HCT116 (cell line): ENCODE results near the gene EML1. TPM values are rescaled to one million over a fixed set of nuclear protein-coding genes. Genes with fewer than 3 reads are reported as not detected.
"Not testable (repeated sequence)": the region's sequence is repeated elsewhere in the genome, so short reads cannot be mapped to it uniquely, and the experiment has no call there.

Experiments used
- ATAC-seq: fragments of 200-7000 bp; cut with Tn5 transposase; 2 replicates; pipeline ENCODE4 v1.9.1; 2020; ENCODE audit warnings: mild to moderate bottlenecking, moderate library complexity
- BruUV-seq: library from RNA; stranded (reverse); fragments of 400-500 nt; replicated peaks from 2 replicates; lab custom pipeline; 2021; lab: Mats Ljungman, UMichigan
- CTCF ChIA-PET: fragments of 300-600 bp; sonication (Branson Sonifier 250); formaldehyde crosslinking; loops from one replicate; lab custom pipeline; 2021; ENCODE audit warnings: antibody characterized with exemption; lab: Charles Lee
- POLR2A ChIA-PET: fragments of 300-600, 350-600 bp; sonication (Branson Sonifier 250); formaldehyde crosslinking; loops from one replicate; lab custom pipeline; 2021; ENCODE audit warnings: antibody characterized with exemption; lab: Charles Lee
- RAD21 ChIA-PET, 2 experiments: fragments of 300-600 bp; sonication (Branson Sonifier 250); formaldehyde crosslinking; loops; one replicate each; lab custom pipeline; 2023; ENCODE audit warnings: low total read pairs in 2 of 2; ENCODE audit not compliant: uncharacterized antibody in 2 of 2, unreplicated experiment in 2 of 2, low non-redundant PET in 1 of 2; lab: Charles Lee
- DNase-seq: peaks from one replicate; pipeline ENCODE4 v3.0.0-alpha.2; 2010; ENCODE audit warnings: low read depth, low spot score
- H2AFZ ChIP-seq: fragments of 200-600 bp; shearing (Covaris generic), sonication (generic); 2 replicates; pipeline ENCODE4 v1.6.1; 2017; ENCODE audit warnings: low read depth, mixed run types, mixed read lengths, antibody characterized with exemption, low read length; ENCODE audit not compliant: poor library complexity, severe bottlenecking
- H3K27ac ChIP-seq: 2 replicates; pipeline ENCODE4 v1.5.1; 2012; ENCODE audit warnings: low read depth, low read length
- H3K27me3 ChIP-seq: fragments of 200-600 bp; sonication (generic); 2 replicates; pipeline ENCODE4 v1.6.1; 2016; ENCODE audit warnings: mixed run types, low read length, mixed read lengths; ENCODE audit not compliant: insufficient read depth
- H3K36me3 ChIP-seq, 2 experiments: fragments of 200-500 bp in 1 of 2; fragments of 200-600 bp in 1 of 2; sonication (Bioruptor generic) in 1 of 2; sonication (generic) in 1 of 2; 2 replicates each; pipeline versions ENCODE4 v1.5.1 to v1.6.1; 2014 to 2016; ENCODE audit warnings: low read length in 2 of 2, inconsistent platforms in 1 of 2, mixed read lengths in 1 of 2, mixed run types in 1 of 2; ENCODE audit not compliant: insufficient read depth in 2 of 2, control insufficient read depth in 1 of 2
- H3K4me1 ChIP-seq, 2 experiments: fragments of 200-600 bp in 1 of 2; sonication (generic) in 1 of 2; 2 replicates each; pipeline versions ENCODE4 v1.5.1 to v1.6.1; 2012 to 2017; ENCODE audit warnings: low read length in 2 of 2, inconsistent platforms in 1 of 2, mild to moderate bottlenecking in 1 of 2, mixed read lengths in 1 of 2, mixed run types in 1 of 2, moderate library complexity in 1 of 2; ENCODE audit not compliant: insufficient read depth in 2 of 2, control insufficient read depth in 1 of 2
- H3K4me2 ChIP-seq: fragments of 200-600 bp; sonication (generic); 2 replicates; pipeline ENCODE4 v1.6.1; 2017; ENCODE audit warnings: mixed run types, low read length, mixed read lengths
- H3K4me3 ChIP-seq, 2 experiments: fragments of 200-600 bp in 1 of 2; sonication (generic) in 1 of 2; replicated peaks in 1 of 2; 2 replicates each; pipeline ENCODE4 v1.5.1; 2011 to 2016; ENCODE audit warnings: low read length in 2 of 2, control low read depth in 1 of 2, low read depth in 1 of 2, mild to moderate bottlenecking in 1 of 2, mixed read lengths in 1 of 2, mixed run types in 1 of 2
- H3K79me2 ChIP-seq: fragments of 200-600 bp; sonication (generic); 2 replicates; pipeline ENCODE4 v1.6.1; 2017; ENCODE audit warnings: mild to moderate bottlenecking, mixed run types, low read length, moderate library complexity, mixed read lengths; ENCODE audit not compliant: insufficient read depth
- H3K9ac ChIP-seq: fragments of 200-600 bp; sonication (generic); 2 replicates; pipeline ENCODE4 v1.6.1; 2016; ENCODE audit warnings: low read length, mixed read lengths
- H3K9me2 ChIP-seq: fragments of 200-600 bp; sonication (generic), shearing (Covaris generic); 2 replicates; pipeline ENCODE4 v1.6.1; 2017; ENCODE audit warnings: mixed run types, mild to moderate bottlenecking, moderate library complexity; ENCODE audit not compliant: insufficient read depth
- H3K9me3 ChIP-seq, 2 experiments: fragments of 200-500 bp in 1 of 2; fragments of 200-600 bp in 1 of 2; sonication (Bioruptor generic) in 1 of 2; sonication (generic) in 1 of 2; 2 replicates each; pipeline ENCODE4 v1.6.1; 2014 to 2017; ENCODE audit warnings: low read length in 2 of 2, mixed read lengths in 2 of 2, inconsistent platforms in 1 of 2, low read depth in 1 of 2, mild to moderate bottlenecking in 1 of 2, mixed run types in 1 of 2, moderate library complexity in 1 of 2; ENCODE audit not compliant: control insufficient read depth in 1 of 2, insufficient read depth in 1 of 2
- H4K20me1 ChIP-seq: fragments of 200-600 bp; sonication (generic), shearing (Covaris generic); 2 replicates; pipeline ENCODE4 v1.6.1; 2017; ENCODE audit warnings: mixed run types, mild to moderate bottlenecking, moderate library complexity; ENCODE audit not compliant: insufficient read depth
- ATF3 ChIP-seq: IDR thresholded peaks from 2 replicates; pipeline ENCODE4 v1.6.1; 2012
- CBX3 ChIP-seq: IDR thresholded peaks from 2 replicates; pipeline ENCODE4 v1.6.1; 2012; ENCODE audit warnings: low read depth
- CEBPB ChIP-seq: IDR thresholded peaks from 2 replicates; pipeline ENCODE4 v1.6.1; 2012; ENCODE audit warnings: low read depth
- ELF1 ChIP-seq: IDR thresholded peaks from 2 replicates; pipeline ENCODE4 v1.6.1; 2012; ENCODE audit warnings: low read depth, borderline replicate concordance
- EZH2 ChIP-seq: fragments of 200-600 bp; sonication (generic); IDR thresholded peaks from 2 replicates; pipeline ENCODE4 v1.6.1; 2017; ENCODE audit warnings: antibody characterized with exemption, mixed run types
- EZH2phosphoT487 ChIP-seq: fragments of 200-600 bp; IDR thresholded peaks from 2 replicates; pipeline ENCODE4 v1.6.1; 2018; ENCODE audit warnings: antibody characterized with exemption, borderline replicate concordance
- JUND ChIP-seq: IDR thresholded peaks from 2 replicates; pipeline ENCODE4 v1.6.1; 2012
- POLR2AphosphoS5 ChIP-seq: IDR thresholded peaks from 2 replicates; pipeline ENCODE4 v1.6.1; 2011; ENCODE audit warnings: mild to moderate bottlenecking, low read depth, low read length, moderate library complexity
- RAD21 ChIP-seq: IDR thresholded peaks from 2 replicates; pipeline ENCODE4 v1.6.1; 2012; ENCODE audit warnings: low read depth, mild to moderate bottlenecking
- REST ChIP-seq: IDR thresholded peaks from 2 replicates; pipeline ENCODE4 v1.6.1; 2012; ENCODE audit warnings: low read depth
- SIN3A ChIP-seq: IDR thresholded peaks from 2 replicates; pipeline ENCODE4 v1.6.1; 2012; ENCODE audit warnings: low read depth
- SRF ChIP-seq: IDR thresholded peaks from 2 replicates; pipeline ENCODE4 v1.6.1; 2012; ENCODE audit warnings: low read depth
- ZBTB33 ChIP-seq: IDR thresholded peaks from 2 replicates; pipeline ENCODE4 v1.6.1; 2011; ENCODE audit warnings: mild to moderate bottlenecking, low read length, moderate library complexity; ENCODE audit not compliant: insufficient replicate concordance; ENCODE audit errors: extremely low read depth
- intact Hi-C: fragments of 100-400 bp; cut with micrococcal nuclease; formaldehyde crosslinking; loops from 2 replicates; pipeline ENCODE4 v1.10.0; 2022
- total RNA-seq: library from RNA; stranded (reverse); gene quantifications from one replicate; pipeline ENCODE4 v1.2.1, GENCODE V29; 2021; ENCODE audit not compliant: unreplicated experiment

Gene EML1
- total RNA-seq, 1 experiment from 2014 or later = 7.4 TPM

- RAD21 ChIA-PET, POLR2A ChIA-PET: not testable (repeated sequence)
Measured at GRCh38 chr14:99762911-99763310, 30.3 kb upstream of the EML1 start.

GRCh38 chr14:99763527-99764221, 29.5 kb upstream of the EML1 start:
- BruUV-seq = no TSS peak
- Histone ChIP-seq H3K27ac (no peak overlapping the region), H3K79me2 (no peaks in the 10 kb centered on the region), H3K4me3 (no peak overlapping the region), H3K9me2 (no peaks in the 10 kb centered on the region), H4K20me1 (no peaks in the 10 kb centered on the region), H3K4me1 (peaks cover 0 to 2% of the 10 kb centered on the region in 2 experiments; a peak in 2 of 4 replicates), H2AFZ (no peak overlapping the region), H3K36me3 (no peaks in the 10 kb centered on the region), H3K27me3 (no peaks in the 10 kb centered on the region), H3K4me2 (no peak overlapping the region), H3K9me3 (no peaks in the 10 kb centered on the region), H3K9ac (no peak overlapping the region)
- ChIA-PET RAD21 (no interaction called here), POLR2A (no interaction called here), CTCF (no interaction called here)
- no peak for TF ChIP-seq RAD21
- no peak for TF ChIP-seq SRF
- no peak for TF ChIP-seq CEBPB
- TF ChIP-seq SIN3A = no peak
- TF ChIP-seq ELF1 = no peak
- no peak for TF ChIP-seq POLR2AphosphoS5
- no peak for TF ChIP-seq JUND
- no peak for TF ChIP-seq ZBTB33
- no peak for TF ChIP-seq CBX3
- TF ChIP-seq REST = no peak
- no peak for TF ChIP-seq EZH2
- TF ChIP-seq ATF3 = no peak
- TF ChIP-seq EZH2phosphoT487 = no peak
- ATAC-seq (no peak), DNase-seq (no peak)
- intact Hi-C loops = no loop called here

More at GRCh38 chr14:99762911-99763310, 30.3 kb upstream of the EML1 start:
- H3K79me2 ChIP-seq, ATAC-seq, H3K4me3 ChIP-seq, H3K27me3 ChIP-seq, BruUV-seq, H2AFZ ChIP-seq, H3K9me3 ChIP-seq, H3K36me3 ChIP-seq, H4K20me1 ChIP-seq, H3K4me1 ChIP-seq, DNase-seq, H3K27ac ChIP-seq, H3K4me2 ChIP-seq, intact Hi-C loops, H3K9me2 ChIP-seq, H3K9ac ChIP-seq, CTCF ChIA-PET: not testable (repeated sequence)
